Left kidney (tissue), 2 donors: ENCODE measurements around the gene BCAT1. TPM values are rescaled to one million over a fixed set of nuclear protein-coding genes. Genes with fewer than 3 reads are reported as not detected.
"Not testable (repeated sequence)": the region's sequence is repeated elsewhere in the genome, so short reads cannot be mapped to it uniquely, and the experiment has no call there.

Experiments used
- DNase-seq: peaks from one replicate; pipeline ENCODE4 v3.0.0-alpha.2; 2013
- polyA plus RNA-seq: library from polyadenylated mRNA; unstranded; fragments of 120-200 nt; gene quantifications from one replicate; pipeline ENCODE4 v1.2.1, GENCODE V29; 2013; ENCODE audit not compliant: insufficient read length

The BCAT1 gene
- polyA plus RNA-seq, 1 donor, result 55.3 TPM

DNA sequence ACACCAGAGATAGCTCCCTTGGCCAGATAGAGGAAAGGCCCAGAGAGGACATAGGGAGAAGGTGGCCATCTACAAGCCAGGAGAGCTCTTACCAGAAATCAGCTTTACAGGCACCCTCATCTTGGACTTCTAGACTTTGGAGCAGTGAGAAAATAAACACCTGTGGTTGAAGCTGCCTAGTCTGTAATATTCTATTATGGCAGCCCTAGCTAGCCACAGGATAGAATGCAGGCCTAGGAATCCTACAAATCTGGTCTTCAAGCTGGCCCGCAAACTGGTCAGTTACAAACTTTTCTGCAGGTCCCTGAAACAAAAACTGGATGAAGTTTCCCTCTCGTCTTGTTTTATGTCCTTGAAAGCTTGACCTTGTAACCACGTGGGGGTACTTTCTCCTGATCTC, 92.4 kb downstream of the BCAT1 start:
- DNase-seq, result no peak

GRCh38 chr12:24854908-24855307, 94.0 kb downstream of the BCAT1 start:
- DNase-seq, result no peak

GRCh38 chr12:24854017-24854416, 94.9 kb downstream of the BCAT1 start:
- no peak for DNase-seq

DNA sequence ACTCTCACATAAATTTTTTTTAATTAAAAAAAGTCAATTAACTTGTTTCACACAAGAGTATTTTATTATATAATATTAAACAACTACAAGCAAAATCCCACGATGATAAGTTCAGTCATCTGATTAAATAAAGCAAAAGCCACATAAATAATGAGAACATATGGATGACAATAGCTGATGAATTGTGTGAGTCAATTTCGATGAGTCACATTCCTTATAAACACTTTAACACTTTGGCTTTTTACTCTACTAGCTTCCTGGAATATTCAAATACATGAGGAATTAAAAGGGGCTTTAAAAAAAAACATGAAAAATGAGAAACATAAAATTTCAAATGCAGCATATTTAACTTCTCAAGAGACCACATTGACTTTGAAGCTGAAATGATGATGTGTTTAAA, 95.3 kb downstream of the BCAT1 start:
- no peak for DNase-seq

DNA sequence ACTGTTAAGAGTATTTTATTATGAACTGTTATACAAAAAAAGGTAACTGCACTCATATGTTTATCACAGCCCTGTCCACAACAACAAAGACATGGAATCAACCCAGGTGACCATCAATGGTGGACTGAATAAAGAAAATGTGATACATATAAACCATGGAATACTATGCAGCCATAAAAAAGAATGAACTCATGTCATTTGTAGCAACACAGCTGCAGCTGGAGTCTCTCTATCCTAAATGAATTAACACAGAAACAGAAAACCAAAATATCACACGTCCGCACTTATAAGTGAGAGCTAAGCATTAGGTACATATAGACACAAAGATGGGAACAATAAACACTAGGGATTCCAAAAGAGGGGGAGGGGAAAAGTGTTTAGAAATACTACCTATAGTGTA, 95.8 kb downstream of the BCAT1 start:
- DNase-seq, result no peak

GRCh38 chr12:24852420-24852819, 96.5 kb downstream of the BCAT1 start:
- no peak for DNase-seq

GRCh38 chr12:24851883-24852282, 97.0 kb downstream of the BCAT1 start:
- not testable (repeated sequence) for DNase-seq

- no peak for DNase-seq
These were observed 97.6 kb downstream of the BCAT1 start for GRCh38 chr12:24851341-24851740.

DNA sequence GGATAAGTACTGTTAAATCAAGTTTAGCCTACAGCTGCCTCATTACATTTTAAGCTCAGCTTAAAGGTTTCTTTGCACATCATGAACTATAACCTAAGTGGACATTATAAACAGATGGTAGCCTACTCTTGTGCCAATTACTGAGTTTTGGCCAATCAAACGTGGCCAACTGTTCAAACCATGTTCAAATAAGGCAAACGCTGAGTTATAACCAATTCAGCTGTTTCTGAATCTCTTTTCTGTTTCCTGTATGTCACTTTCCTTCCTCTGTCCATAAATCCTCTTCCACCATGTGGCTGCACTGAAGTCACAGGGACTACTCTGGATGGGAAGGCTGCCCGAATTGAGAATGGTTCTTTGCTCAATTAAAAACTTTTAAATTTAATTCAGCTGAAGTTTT, 98.4 kb downstream of the BCAT1 start:
- DNase-seq, result no peak

DNA sequence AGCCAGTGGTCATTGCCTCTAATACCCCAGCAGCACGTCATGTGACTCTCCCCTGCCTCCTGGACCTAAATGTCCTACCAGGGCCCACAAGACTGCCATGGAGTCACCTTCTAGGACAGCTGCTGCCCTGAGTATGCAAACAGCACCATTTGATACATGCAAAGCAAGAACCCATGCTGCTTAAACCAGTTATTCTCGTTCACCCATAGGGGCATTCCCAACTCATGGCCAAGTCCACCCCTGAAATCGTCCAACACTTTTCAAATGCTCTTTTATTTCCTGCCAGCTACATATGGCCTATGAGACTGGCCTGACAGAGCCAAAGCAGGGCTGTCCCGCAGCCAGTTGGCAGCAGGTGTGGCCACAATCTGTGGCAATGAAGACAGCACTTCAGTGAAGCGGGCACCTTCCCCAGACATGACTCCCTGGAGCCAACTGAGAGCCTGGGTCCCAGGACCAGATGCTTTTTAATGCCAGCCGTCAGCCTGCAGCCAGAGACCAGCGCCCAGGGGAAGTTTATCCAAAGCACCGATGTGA, 99.9 kb downstream of the BCAT1 start:
- DNase-seq, result no peak

DNA sequence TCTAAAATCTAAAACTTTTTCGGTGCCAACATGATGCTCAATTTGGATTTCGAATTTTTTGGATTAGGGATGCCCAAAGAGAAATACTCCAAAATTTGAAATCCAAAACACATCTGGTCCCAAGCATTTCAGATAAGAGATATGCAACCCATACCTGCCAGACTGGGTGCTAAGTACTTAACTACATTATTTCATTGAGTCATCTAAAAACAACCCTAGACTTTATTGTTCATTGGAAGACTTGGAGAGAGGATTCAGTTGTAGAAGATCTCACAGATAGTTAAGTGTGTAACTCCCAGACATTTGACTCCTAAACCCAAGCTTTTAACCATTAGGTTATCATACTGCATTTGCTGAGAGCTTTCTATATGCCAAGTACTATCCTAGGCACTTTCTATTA, 102.2 kb downstream of the BCAT1 start:
- DNase-seq, result no peak

- no peak for DNase-seq
These were observed 103.3 kb downstream of the BCAT1 start for GRCh38 chr12:24845615-24846014.

GRCh38 chr12:24840046-24840800, 108.7 kb downstream of the BCAT1 start:
- DNase-seq, result no peak

DNA sequence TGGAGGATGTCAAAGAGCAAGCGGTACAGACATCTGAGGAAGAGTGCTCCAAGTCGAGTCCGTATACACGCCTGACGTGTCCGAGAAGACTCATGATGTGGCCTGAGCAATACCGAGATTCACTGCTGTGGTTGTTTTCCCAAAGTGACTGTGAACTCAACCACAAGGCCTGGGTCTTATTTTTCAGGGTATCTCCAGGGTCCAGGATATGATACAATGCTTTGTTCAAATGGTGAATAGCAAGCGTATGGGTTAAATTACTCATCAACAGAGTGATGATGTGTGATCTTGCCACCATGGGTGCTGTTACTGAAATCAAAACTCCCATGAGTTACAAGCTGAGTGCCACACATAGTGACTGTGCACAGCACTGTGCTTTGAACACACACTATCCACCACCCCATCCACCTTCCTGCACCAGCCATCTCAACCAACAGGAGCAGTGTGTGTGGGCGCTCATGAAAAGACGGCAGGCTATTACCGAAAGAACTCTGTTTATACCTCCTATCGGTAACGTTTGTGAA, 109.6 kb downstream of the BCAT1 start:
- no peak for DNase-seq

DNA sequence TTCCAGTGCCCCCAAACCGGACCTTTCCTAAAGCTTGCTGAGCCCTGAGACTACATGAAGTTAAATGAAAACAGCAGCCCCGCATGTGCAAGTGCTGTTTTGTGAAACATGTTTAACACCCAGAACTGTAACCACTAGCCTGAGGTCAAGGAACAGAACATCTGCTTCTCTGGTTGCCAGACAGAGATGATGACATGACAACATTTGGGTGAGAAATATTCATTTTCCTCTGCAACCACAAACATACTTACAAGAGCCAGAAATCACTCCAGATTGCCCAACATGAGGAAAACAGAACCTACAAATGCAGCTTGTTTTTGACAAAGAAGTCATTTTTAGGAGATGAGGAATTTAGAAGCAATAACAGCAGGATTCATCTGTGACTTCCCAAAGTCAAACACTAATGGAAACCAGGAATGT, 110.4 kb downstream of the BCAT1 start:
- DNase-seq, result no peak

- no peak for DNase-seq
These were observed 113.5 kb downstream of the BCAT1 start for GRCh38 chr12:24835377-24835776.

DNA sequence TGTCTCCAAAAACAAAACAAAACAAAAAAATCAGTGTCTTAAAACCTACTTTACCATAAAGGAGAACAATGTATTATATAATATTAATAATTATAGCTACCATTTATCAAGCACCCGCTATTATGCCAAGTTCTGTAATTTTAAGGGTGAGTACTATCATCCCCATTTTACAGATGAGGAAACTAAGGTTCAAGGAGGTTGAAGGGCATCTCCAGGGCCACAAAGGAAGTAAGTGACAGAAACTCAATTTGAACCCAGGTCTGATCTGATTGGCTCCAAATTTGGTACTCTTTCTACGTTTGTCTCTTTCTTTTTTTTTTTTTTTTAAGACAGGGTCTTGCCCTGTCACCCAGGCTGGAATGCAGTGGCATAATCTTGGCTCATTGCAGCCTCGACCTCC, 115.4 kb downstream of the BCAT1 start:
- DNase-seq, result no peak

DNA sequence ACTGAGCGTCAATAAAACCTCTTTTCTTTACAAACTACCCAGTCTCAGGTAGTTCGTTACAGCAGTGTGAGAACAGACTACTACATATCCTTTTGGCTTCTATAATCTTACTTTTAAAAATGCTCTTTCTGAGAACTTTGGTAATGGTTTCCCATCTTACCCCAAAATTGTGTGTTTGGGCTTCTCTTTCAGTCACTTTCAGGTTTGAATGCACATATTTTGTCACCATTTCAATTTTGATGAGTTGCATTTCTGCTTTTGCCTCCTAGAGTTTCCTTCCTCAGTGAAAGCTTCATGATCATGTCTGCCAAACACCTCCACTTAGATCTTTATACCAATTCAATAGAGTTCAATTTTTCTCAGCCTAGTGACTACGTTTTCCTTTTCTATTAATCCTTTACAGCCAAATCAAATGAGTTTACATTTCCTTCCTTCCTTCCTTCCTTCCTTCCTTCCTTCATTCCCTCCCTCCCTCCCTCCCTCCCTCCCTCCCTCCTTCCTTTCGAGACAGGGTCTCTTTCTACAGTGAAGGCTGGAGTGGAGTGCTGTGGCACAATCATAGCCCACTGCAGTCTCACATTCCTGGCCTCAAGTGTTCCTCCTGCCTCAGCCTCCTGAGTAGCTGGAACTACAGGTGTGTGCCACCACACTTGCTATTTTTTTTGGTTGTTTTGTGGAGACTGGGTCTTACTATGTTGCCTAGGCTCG, 124.9 kb downstream of the BCAT1 start:
- DNase-seq, result no peak

- no peak for DNase-seq
These were observed 126.6 kb downstream of the BCAT1 start for GRCh38 chr12:24822121-24822899.

DNA sequence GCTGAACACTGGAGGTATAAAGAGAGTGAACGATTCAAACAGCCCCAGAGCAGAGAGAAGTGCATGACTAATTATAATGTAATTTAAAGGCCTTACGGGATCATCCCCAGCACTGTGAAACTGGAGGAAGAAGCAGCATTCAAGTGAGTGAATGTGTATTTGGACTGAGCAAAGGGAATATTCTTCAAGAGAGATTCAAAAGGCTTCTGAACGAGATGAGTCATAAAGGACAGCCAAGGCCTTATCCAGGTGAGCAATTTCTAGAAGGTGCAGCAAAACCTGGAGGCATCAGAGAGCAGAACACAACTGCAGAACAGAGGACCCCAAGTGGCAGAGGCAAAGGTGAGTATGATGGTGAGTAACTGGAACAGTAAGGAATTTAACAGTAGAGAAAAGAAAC, 127.2 kb downstream of the BCAT1 start:
- DNase-seq, result no peak

GRCh38 chr12:24820872-24821271, 128.0 kb downstream of the BCAT1 start:
- DNase-seq, result no peak

DNA sequence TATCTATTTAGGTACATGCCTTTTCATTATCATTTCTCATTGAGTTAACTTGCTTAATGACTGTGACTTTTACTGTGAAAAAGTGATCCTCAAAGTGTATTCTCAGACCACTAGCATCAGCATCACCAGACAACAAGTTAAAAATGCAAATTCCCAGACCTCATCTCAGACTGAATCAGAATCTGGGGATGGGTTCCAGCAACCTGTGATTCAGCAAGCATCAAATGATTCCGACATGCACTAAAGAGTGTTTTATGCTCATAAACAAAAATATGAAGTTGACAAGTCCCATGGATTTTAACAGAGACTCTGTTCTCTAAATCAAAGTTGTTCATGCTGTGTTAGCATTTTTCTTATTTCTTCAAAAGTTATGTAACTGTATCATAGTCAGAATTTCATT, 130.6 kb downstream of the BCAT1 start:
- DNase-seq, result no peak

DNA sequence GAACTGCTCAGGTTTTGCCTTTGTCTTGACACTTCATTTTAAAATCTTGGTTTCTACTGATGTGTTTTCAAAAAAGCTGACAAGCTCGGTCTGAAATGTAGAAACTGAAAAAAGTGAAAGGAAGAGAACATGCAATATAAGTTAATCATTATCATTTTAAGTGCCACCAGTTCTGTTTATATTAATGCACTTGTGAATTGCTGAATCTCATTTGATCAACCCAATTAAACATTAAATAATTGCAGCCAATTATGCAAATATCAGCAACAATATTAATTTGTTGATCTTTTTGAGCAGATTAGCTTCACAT, 133.8 kb downstream of the BCAT1 start:
- no peak for DNase-seq
